ENCODE measurements around the gene LONRF2. TPM values are rescaled to one million over a fixed set of nuclear protein-coding genes. Genes with fewer than 3 reads are reported as not detected.

The LONRF2 gene
- total and polyA plus RNA-seq, 2 of the 4 experiments (the other 2 are of a cell fraction) = 0.19 to 0.54 TPM

- Histone ChIP-seq H3K9ac (ENCODE audit: low read depth, low read length) (no peak overlapping the region), H4K20me1 (ENCODE audit: insufficient read depth, low read length) (no peaks in the 10 kb centered on the region), H3K9me3 (ENCODE audit: control insufficient read depth, insufficient read depth, low read length) (no peaks in the 10 kb centered on the region), H4K8ac (ENCODE audit: low read depth in 2 of 2, low read length in 2 of 2) (no peak overlapping the region), H3K4me2 (ENCODE audit: low read depth, low read length) (no peak overlapping the region), H2AK9ac (replicated peaks; ENCODE audit: low read depth, low read length, poor library complexity) (no peak overlapping the region), H2BK120ac (ENCODE audit: low read depth, low read length) (no peak overlapping the region), H2BK15ac (ENCODE audit: low read depth, low read length) (no peak overlapping the region), H3K79me1 (ENCODE audit: low read depth in 1 of 2, low read length in 2 of 2) (no peaks in the 10 kb centered on the region), H3K4me1 (ENCODE audit: control insufficient read depth, insufficient read depth, low read length) (no peaks in the 10 kb centered on the region), H3K4me3 (ENCODE audit: insufficient read depth, low read depth, low read length) (no peak overlapping the region), H3K27me3 (ENCODE audit: control insufficient read depth, insufficient read depth, low read length) (peaks cover 22% of the 10 kb centered on the region), H3K23ac (ENCODE audit: low read depth, low read length) (no peak overlapping the region), H2AK5ac (ENCODE audit: low read depth, low read length) (no peak overlapping the region), H3K27ac (ENCODE audit: insufficient read depth, low read length) (no peak overlapping the region), H3K9me1 (ENCODE audit: insufficient read depth, low read length) (no peaks in the 10 kb centered on the region), H3K14ac (replicated peaks; ENCODE audit: low read depth, low read length) (no peak overlapping the region), H3K4ac (ENCODE audit: low read depth, low read length) (no peak overlapping the region), H3K56ac (ENCODE audit: extremely low read depth, insufficient read depth, low read length) (no peak overlapping the region), H4K91ac (ENCODE audit: insufficient read depth, low read depth, low read length) (no peak overlapping the region), H2BK20ac (ENCODE audit: low read depth, low read length) (no peak overlapping the region), H2BK5ac (ENCODE audit: low read depth, low read length, poor library complexity, severe bottlenecking) (no peak overlapping the region), H4K5ac (ENCODE audit: low read depth, low read length) (no peak overlapping the region), H2AFZ (replicated peaks; ENCODE audit: low read length, poor library complexity) (no peak overlapping the region), H3K18ac (ENCODE audit: low read depth, low read length) (no peak overlapping the region), H3K36me3 (ENCODE audit: control insufficient read depth, insufficient read depth, low read length) (no peaks in the 10 kb centered on the region)
- no TSS peak for BruUV-seq (replicated peaks)
- 86% methylated on average over 7 of the region's 17 CpGs; no CpG with 5 or more reads in 1 of the 2 experiments for WGBS, 2 experiments (ENCODE audit: extremely low coverage in 2 of 2, insufficient read length in 1 of 2)
- in situ Hi-C loops (cut with MboI; ENCODE audit: low sequenced_read_pairs) (no loop called here), intact Hi-C loops (cut with micrococcal nuclease) (no loop called here), dilution Hi-C loops (cut with HindIII; ENCODE audit: low sequenced_read_pairs, unreplicated experiment) (no loop called here)
- CTCF ChIA-PET = no interaction called here
- DNase-seq (no peak), ATAC-seq (ENCODE audit: low read depth) (no peak)
- POLR2A ChIA-PET (ENCODE audit: unreplicated experiment) = no interaction called here
- TF ChIP-seq RCOR1 (IDR thresholded peaks at IDR 0.05; ENCODE audit: insufficient replicate concordance, low read length) (no peak), ELK1 (IDR thresholded peaks at IDR 0.05; ENCODE audit: borderline replicate concordance, low read depth, low read length) (no peak), CTCF (conservative IDR thresholded peaks at IDR 0.05; ENCODE audit: low read depth, low read length) (no peak), MAFK (IDR thresholded peaks at IDR 0.05; ENCODE audit: low read depth, low read length) (no peak), CHD1 (IDR thresholded peaks at IDR 0.05; ENCODE audit: low read depth, low read length) (no peak), RAD21 (IDR thresholded peaks at IDR 0.05; ENCODE audit: low read length) (no peak), USF2 (IDR thresholded peaks at IDR 0.05; ENCODE audit: low read depth, low read length) (no peak), FOS (IDR thresholded peaks at IDR 0.05; ENCODE audit: low read depth, low read length) (no peak), MXI1 (IDR thresholded peaks at IDR 0.05; ENCODE audit: borderline replicate concordance, low read depth, low read length) (no peak), CEBPB (IDR thresholded peaks at IDR 0.05; ENCODE audit: low read depth, low read length) (no peak), RFX5 (IDR thresholded peaks at IDR 0.05; ENCODE audit: low read depth, low read length) (no peak), POLR2A (IDR thresholded peaks at IDR 0.05; ENCODE audit: low read depth, low read length) (no peak), MAZ (IDR thresholded peaks at IDR 0.05; ENCODE audit: borderline replicate concordance, low read depth, low read length) (no peak), BHLHE40 (IDR thresholded peaks at IDR 0.05; ENCODE audit: low read depth, low read length) (no peak), SMC3 (IDR thresholded peaks at IDR 0.05; ENCODE audit: low read depth, low read length) (no peak)
Measured at GRCh38 chr2:100279586-100280534, 42.4 kb downstream of the LONRF2 start.

Data from IMR-90 (cell line).